Left ventricle myocardium inferior (tissue), 1 donor: ENCODE measurements around the gene RPL27A. TPM values are rescaled to one million over a fixed set of nuclear protein-coding genes. Genes with fewer than 3 reads are reported as not detected.

Source experiments
- DNase-seq: peaks from one replicate; pipeline ENCODE4 v3.0.0-alpha.2; 2020
- H3K27ac ChIP-seq: fragments of 200-600 bp; replicated peaks from 2 replicates; pipeline ENCODE4 v1.8.0; 2021
- H3K27me3 ChIP-seq: fragments of 200-600 bp; 2 replicates; pipeline ENCODE4 v1.8.0; 2021; ENCODE audit warnings: low read depth
- H3K36me3 ChIP-seq: fragments of 200-600 bp; 2 replicates; pipeline ENCODE4 v1.8.0; 2021
- H3K4me1 ChIP-seq: fragments of 200-600 bp; 2 replicates; pipeline ENCODE4 v1.8.0; 2021
- H3K4me3 ChIP-seq: fragments of 200-600 bp; 2 replicates; pipeline ENCODE4 v1.8.0; 2021; ENCODE audit warnings: mild to moderate bottlenecking, moderate library complexity
- H3K9me3 ChIP-seq: fragments of 200-600 bp; replicated peaks from 2 replicates; pipeline ENCODE4 v1.8.0; 2021
- CTCF ChIP-seq: fragments of 200-600 bp; IDR thresholded peaks from 2 replicates; pipeline ENCODE4 v1.8.0; 2021; ENCODE audit warnings: antibody characterized with exemption, mild to moderate bottlenecking, borderline replicate concordance
- intact Hi-C: fragments of 100-400 bp; cut with micrococcal nuclease; formaldehyde crosslinking; loops from one replicate; pipeline ENCODE4 v1.11.0; 2022
- total RNA-seq: library from RNA; stranded (reverse); fragmentation: NEBNext Ultra II Directional; extraction: Animal tissue kit (Norgen Biotek cat#: 25700); gene quantifications from one replicate; pipeline ENCODE4 v1.2.1, GENCODE V29; 2021
- donor health status: DM: no; HTN: yes; CAD: no; lungs with severe emphysema.

Gene RPL27A
- total RNA-seq, 1 donor from 2014 or later = 597 TPM

GRCh38 chr11:8650401-8650990 is 32.1 kb upstream of the RPL27A start:
- no peak for DNase-seq
- Histone ChIP-seq H3K27me3 (no peaks in the 10 kb centered on the region), H3K27ac (no peak overlapping the region), H3K36me3 (peaks cover 44% of the 10 kb centered on the region), H3K4me3 (no peak overlapping the region), H3K9me3 (no peaks in the 10 kb centered on the region), H3K4me1 (no peaks in the 10 kb centered on the region)
- no peak for TF ChIP-seq CTCF
- intact Hi-C loops = no loop called here

- Histone ChIP-seq H3K9me3 (no peaks in the 10 kb centered on the region), H3K36me3 (peaks cover 31% of the 10 kb centered on the region), H3K27ac (no peak overlapping the region), H3K4me1 (no peaks in the 10 kb centered on the region), H3K27me3 (no peaks in the 10 kb centered on the region), H3K4me3 (no peak overlapping the region)
- no peak for TF ChIP-seq CTCF
- DNase-seq = no peak
- intact Hi-C loops = no loop called here
Measured at GRCh38 chr11:8652140-8652539, 30.5 kb upstream of the RPL27A start.

- Histone ChIP-seq H3K27me3 (no peaks in the 10 kb centered on the region), H3K36me3 (peaks cover 12% of the 10 kb centered on the region), H3K4me1 (no peaks in the 10 kb centered on the region), H3K9me3 (no peaks in the 10 kb centered on the region), H3K27ac (no peak overlapping the region), H3K4me3 (no peak overlapping the region)
- no peak for TF ChIP-seq CTCF
- no peak for DNase-seq
- intact Hi-C loops = no loop called here
Measured at GRCh38 chr11:8654503-8654902, 28.1 kb upstream of the RPL27A start.

GRCh38 chr11:8656291-8656690 is 26.3 kb upstream of the RPL27A start:
- no peak for DNase-seq

GRCh38 chr11:8658321-8659057 is 24.1 kb upstream of the RPL27A start:
- Histone ChIP-seq H3K27me3 (no peaks in the 10 kb centered on the region), H3K27ac (no peak overlapping the region), H3K36me3 (no peaks in the 10 kb centered on the region), H3K9me3 (no peaks in the 10 kb centered on the region), H3K4me3 (peak overlapping the region; percentile 8), H3K4me1 (no peaks in the 10 kb centered on the region)
- no peak for DNase-seq
- TF ChIP-seq CTCF = no peak
- intact Hi-C loops = no loop called here

More at GRCh38 chr11:8656291-8656690, 26.3 kb upstream of the RPL27A start:
- Histone ChIP-seq H3K27ac (no peak overlapping the region), H3K4me1 (no peaks in the 10 kb centered on the region), H3K36me3 (peaks cover 2% of the 10 kb centered on the region), H3K9me3 (no peaks in the 10 kb centered on the region), H3K27me3 (no peaks in the 10 kb centered on the region), H3K4me3 (no peak overlapping the region)
- intact Hi-C loops = no loop called here
- TF ChIP-seq CTCF = no peak
